HG03045 (cell line): ENCODE results near the gene CAP2.

Source experiments
- ATAC-seq: cut with Tn5 transposase; IDR thresholded peaks from one replicate; pipeline ENCODE4 v1.9.1; 2021; ENCODE audit warnings: mild to moderate bottlenecking, moderate library complexity; ENCODE audit not compliant: unreplicated experiment

Gene CAP2

GRCh38 chr6:17392978-17393891, at the start of gene CAP2:
TSS of gene CAP2 (plus strand) at chr6:17393595. CDS start at chr6:17421556, 27,961 bp downstream.
- no peak for ATAC-seq

- no peak for ATAC-seq
These were observed 46.4 kb upstream of the CAP2 start for GRCh38 chr6:17347012-17347411.

GRCh38 chr6:17349427-17349826, 44.0 kb upstream of the CAP2 start:
- ATAC-seq = no peak

GRCh38 chr6:17352302-17352701, 41.1 kb upstream of the CAP2 start:
- no peak for ATAC-seq

- no peak for ATAC-seq
These were observed 39.8 kb upstream of the CAP2 start for GRCh38 chr6:17353440-17354175.

GRCh38 chr6:17354700-17355403, 38.5 kb upstream of the CAP2 start:
- ATAC-seq = no peak

- no peak for ATAC-seq
These were observed 38.0 kb upstream of the CAP2 start for GRCh38 chr6:17355404-17355774.

GRCh38 chr6:17358515-17358914, 34.9 kb upstream of the CAP2 start:
- no peak for ATAC-seq

GRCh38 chr6:17360564-17360963, 32.8 kb upstream of the CAP2 start:
- ATAC-seq = no peak

- ATAC-seq = no peak
These were observed 32.4 kb upstream of the CAP2 start for GRCh38 chr6:17361013-17361412.

- no peak for ATAC-seq
These were observed 27.4 kb upstream of the CAP2 start for GRCh38 chr6:17365961-17366360.

- ATAC-seq = no peak
These were observed 25.5 kb upstream of the CAP2 start for GRCh38 chr6:17367868-17368267.

- no peak for ATAC-seq
These were observed 11.8 kb upstream of the CAP2 start for GRCh38 chr6:17381424-17382147.

GRCh38 chr6:17385660-17386059, 7.7 kb upstream of the CAP2 start:
- ATAC-seq = no peak

- no peak for ATAC-seq
These were observed 5.0 kb upstream of the CAP2 start for GRCh38 chr6:17388365-17388764.

GRCh38 chr6:17389274-17389847, 4.0 kb upstream of the CAP2 start:
- no peak for ATAC-seq

- ATAC-seq = no peak
These were observed 3.1 kb upstream of the CAP2 start for GRCh38 chr6:17390276-17390675.

GRCh38 chr6:17391976-17392375, 1.4 kb upstream of the CAP2 start:
- no peak for ATAC-seq

- ATAC-seq = no peak
These were observed 667 bp downstream of the CAP2 start for GRCh38 chr6:17393892-17394631.

GRCh38 chr6:17395112-17395511, 1.7 kb downstream of the CAP2 start:
- no peak for ATAC-seq
